ENCODE data around the gene CTXND1.
A peak's percentile ranks its signal among the peaks of the same experiment; 100 is the strongest.

CTXND1 gene

GRCh38 chr15:80174017-80174746, 77.8 kb downstream of the CTXND1 start:
- TF ChIP-seq CTCF (IDR thresholded peaks at IDR 0.05; ENCODE audit: low read depth, low read length, missing control alignments) = no peak
- peak; percentile 37 for DNase-seq
- no peaks in the 10 kb centered on the region for H3K27me3 ChIP-seq (replicated peaks)
- H3K36me3 ChIP-seq (replicated peaks) = peaks cover 2% of the 10 kb centered on the region
- no peak overlapping the region for H3K4me3 ChIP-seq (ENCODE audit: low read depth, low read length)
- H3K27ac ChIP-seq = no peak overlapping the region
- in situ Hi-C loops (cut with HindIII; ENCODE audit: low pct_ligation_motif_present, low sequenced_read_pairs) = loop anchor here (25.0 kb wide), 1 partner anchor 287 kb away; the partner anchor contains the start of gene MTHFS

GRCh38 chr15:80173022-80173759, 78.8 kb downstream of the CTXND1 start:
- peaks cover 2% of the 10 kb centered on the region for H3K36me3 ChIP-seq (replicated peaks)
- DNase-seq = peak; percentile 50
- TF ChIP-seq CTCF (IDR thresholded peaks at IDR 0.05; ENCODE audit: low read depth, low read length, missing control alignments) = peak; percentile 85
- in situ Hi-C loops (cut with HindIII; ENCODE audit: low pct_ligation_motif_present, low sequenced_read_pairs) = loop anchor here (25.0 kb wide), 1 partner anchor 286 kb away; the partner anchor contains the start of gene MTHFS
- H3K27me3 ChIP-seq (replicated peaks) = no peaks in the 10 kb centered on the region
- H3K27ac ChIP-seq = no peak overlapping the region
- H3K4me3 ChIP-seq (ENCODE audit: low read depth, low read length) = no peak overlapping the region

- DNase-seq = no peak
- TF ChIP-seq CTCF (IDR thresholded peaks at IDR 0.05; ENCODE audit: low read depth, low read length, missing control alignments) = no peak
- H3K27ac ChIP-seq = no peak overlapping the region
- H3K27me3 ChIP-seq (replicated peaks) = no peaks in the 10 kb centered on the region
- H3K36me3 ChIP-seq (replicated peaks) = peaks cover 2% of the 10 kb centered on the region
- in situ Hi-C loops (cut with HindIII; ENCODE audit: low pct_ligation_motif_present, low sequenced_read_pairs) = loop anchor here (25.0 kb wide), 1 partner anchor 285 kb away; the partner anchor contains the start of gene MTHFS
- no peak overlapping the region for H3K4me3 ChIP-seq (ENCODE audit: low read depth, low read length)
These were observed 79.6 kb downstream of the CTXND1 start for GRCh38 chr15:80172401-80172800.

GRCh38 chr15:80171787-80172186, 80.2 kb downstream of the CTXND1 start:
- Histone ChIP-seq H3K36me3 (replicated peaks) (peaks cover 2% of the 10 kb centered on the region), H3K27me3 (replicated peaks) (no peaks in the 10 kb centered on the region), H3K27ac (no peak overlapping the region), H3K4me3 (ENCODE audit: low read depth, low read length) (no peak overlapping the region)
- in situ Hi-C loops (cut with HindIII; ENCODE audit: low pct_ligation_motif_present, low sequenced_read_pairs) = loop anchor here (25.0 kb wide), 1 partner anchor 284 kb away; the partner anchor contains the start of gene MTHFS
- no peak for TF ChIP-seq CTCF (IDR thresholded peaks at IDR 0.05; ENCODE audit: low read depth, low read length, missing control alignments)
- no peak for DNase-seq

GRCh38 chr15:80170596-80170995, 81.4 kb downstream of the CTXND1 start:
- no peak for TF ChIP-seq CTCF (IDR thresholded peaks at IDR 0.05; ENCODE audit: low read depth, low read length, missing control alignments)
- H3K27ac ChIP-seq = no peak overlapping the region
- no peak overlapping the region for H3K4me3 ChIP-seq (ENCODE audit: low read depth, low read length)
- in situ Hi-C loops (cut with HindIII; ENCODE audit: low pct_ligation_motif_present, low sequenced_read_pairs) = loop anchor here (25.0 kb wide), 1 partner anchor 283 kb away; the partner anchor contains the start of gene MTHFS
- H3K27me3 ChIP-seq (replicated peaks) = no peaks in the 10 kb centered on the region
- peaks cover 2% of the 10 kb centered on the region for H3K36me3 ChIP-seq (replicated peaks)
- DNase-seq = no peak

All from brain microvascular endothelial cell (primary cell).